Progenitor cell of endocrine pancreas (in vitro differentiated cells): ENCODE measurements around the gene DDX10. TPM values are rescaled to one million over a fixed set of nuclear protein-coding genes. Genes with fewer than 3 reads are reported as not detected.

Source experiments
- DNase-seq: peaks from one replicate; pipeline ENCODE4 v3.0.0; 2021; ENCODE audit warnings: low spot score; ENCODE audit not compliant: unreplicated experiment
- H3K27ac Mint-ChIP-seq: 2 replicates; pipeline ENCODE4 v1.8.0; 2021; ENCODE audit warnings: mild to moderate bottlenecking, moderate library complexity, mixed read lengths
- H3K27me3 Mint-ChIP-seq: 2 replicates; pipeline ENCODE4 v1.8.0; 2021; ENCODE audit warnings: mixed read lengths
- H3K36me3 Mint-ChIP-seq: 2 replicates; pipeline ENCODE4 v1.8.0; 2022; ENCODE audit warnings: mixed read lengths; ENCODE audit not compliant: insufficient read depth
- H3K4me1 Mint-ChIP-seq: 2 replicates; pipeline ENCODE4 v1.8.0; 2021; ENCODE audit warnings: low read depth, mixed read lengths
- H3K4me3 Mint-ChIP-seq: 2 replicates; pipeline ENCODE4 v1.8.0; 2021; ENCODE audit warnings: low read depth, mild to moderate bottlenecking, moderate library complexity, mixed read lengths
- H3K9me3 Mint-ChIP-seq: 2 replicates; pipeline ENCODE4 v1.8.0; 2021; ENCODE audit warnings: low read depth, mixed read lengths
- CTCF ChIP-seq: fragments of 200-600 bp; sonication (generic); IDR thresholded peaks from one replicate; pipeline ENCODE4 v1.5.0; 2021; ENCODE audit warnings: antibody characterized with exemption, mild to moderate bottlenecking; ENCODE audit not compliant: unreplicated experiment
- total RNA-seq: library from RNA; stranded (reverse); gene quantifications from 2 replicates; pipeline ENCODE4 v1.2.1, GENCODE V29; 2021

DDX10 gene
- total RNA-seq, 1 donor from 2014 or later = 31.9 TPM

- H3K27me3 Mint-ChIP-seq = no peaks in the 10 kb centered on the region
- DNase-seq = no peak
- no peak for TF ChIP-seq CTCF
- H3K36me3 Mint-ChIP-seq = peaks cover 35% of the 10 kb centered on the region
- no peaks in the 10 kb centered on the region for H3K4me1 Mint-ChIP-seq
- no peak overlapping the region for H3K27ac Mint-ChIP-seq
- H3K4me3 Mint-ChIP-seq = no peak overlapping the region
- H3K9me3 Mint-ChIP-seq = peaks cover 8% of the 10 kb centered on the region
These were observed 20.7 kb downstream of the DDX10 start for GRCh38 chr11:108685419-108686130.

- no peak for DNase-seq
- peaks cover 15% of the 10 kb centered on the region for H3K36me3 Mint-ChIP-seq
- no peak overlapping the region for H3K27ac Mint-ChIP-seq
- H3K9me3 Mint-ChIP-seq = no peaks in the 10 kb centered on the region
- H3K27me3 Mint-ChIP-seq = no peaks in the 10 kb centered on the region
- peaks cover 7% of the 10 kb centered on the region for H3K4me1 Mint-ChIP-seq
- no peak overlapping the region for H3K4me3 Mint-ChIP-seq
- no peak for TF ChIP-seq CTCF
These were observed 29.0 kb downstream of the DDX10 start for GRCh38 chr11:108693852-108694251.

- Mint-ChIP-seq H3K9me3 (no peaks in the 10 kb centered on the region), H3K36me3 (peaks cover 11% of the 10 kb centered on the region), H3K4me3 (no peak overlapping the region), H3K4me1 (peaks cover 8% of the 10 kb centered on the region), H3K27ac (no peak overlapping the region), H3K27me3 (no peaks in the 10 kb centered on the region)
- DNase-seq = no peak
- no peak for TF ChIP-seq CTCF
These were observed 30.0 kb downstream of the DDX10 start for GRCh38 chr11:108694846-108695245.

- no peaks in the 10 kb centered on the region for H3K9me3 Mint-ChIP-seq
- H3K27me3 Mint-ChIP-seq = no peaks in the 10 kb centered on the region
- H3K36me3 Mint-ChIP-seq = peaks cover 12% of the 10 kb centered on the region
- peaks cover 8% of the 10 kb centered on the region for H3K4me1 Mint-ChIP-seq
- no peak overlapping the region for H3K27ac Mint-ChIP-seq
- peak; percentile 88 for TF ChIP-seq CTCF
- no peak overlapping the region for H3K4me3 Mint-ChIP-seq
- DNase-seq = no peak
These were observed 33.1 kb downstream of the DDX10 start for GRCh38 chr11:108697872-108698473.

GRCh38 chr11:108698844-108699642, 34.2 kb downstream of the DDX10 start:
- DNase-seq = no peak
- H3K9me3 Mint-ChIP-seq = no peaks in the 10 kb centered on the region
- H3K4me3 Mint-ChIP-seq = no peak overlapping the region
- H3K4me1 Mint-ChIP-seq = peaks cover 8% of the 10 kb centered on the region
- no peak for TF ChIP-seq CTCF
- H3K36me3 Mint-ChIP-seq = peaks cover 13% of the 10 kb centered on the region
- no peak overlapping the region for H3K27ac Mint-ChIP-seq
- no peaks in the 10 kb centered on the region for H3K27me3 Mint-ChIP-seq
